Esophagus muscularis mucosa (tissue), 4 donors: Measurements from ENCODE around the gene LMF1. TPM values are rescaled to one million over a fixed set of nuclear protein-coding genes. Genes with fewer than 3 reads are reported as not detected.

Experiments
- DNase-seq: peaks from one replicate; pipeline ENCODE4 v3.0.0-alpha.2; 2017; ENCODE audit errors: extremely low spot score
- H3K27ac ChIP-seq, 4 donors: fragments of 200-600 bp; sonication (generic); replicated peaks in 1 of 4; 1 replicate in 3 of 4; 2 replicates in 1 of 4; pipeline ENCODE4 v1.5.1; 2016 to 2019; ENCODE audit warnings: mild to moderate bottlenecking in 1 of 4
- H3K27me3 ChIP-seq, 4 donors: fragments of 200-600 bp; sonication (generic); one replicate each; pipeline versions ENCODE4 v1.5.1 to v1.6.0; 2016 to 2019
- H3K36me3 ChIP-seq, 4 donors: fragments of 200-600 bp; sonication (generic); one replicate each; pipeline ENCODE4 v1.5.1; 2016 to 2019
- H3K4me1 ChIP-seq, 4 donors: fragments of 200-600 bp; sonication (generic); one replicate each; pipeline ENCODE4 v1.5.1; 2016 to 2019
- H3K4me3 ChIP-seq, 4 donors: fragments of 200-600 bp; sonication (generic); 1 replicate in 2 of 4; 2 replicates in 2 of 4; pipeline ENCODE4 v1.5.1; 2016 to 2019; ENCODE audit warnings: mild to moderate bottlenecking in 4 of 4, moderate library complexity in 1 of 4
- H3K9me3 ChIP-seq, 4 donors: fragments of 200-600 bp; sonication (generic); 1 replicate in 3 of 4; 2 replicates in 1 of 4; pipeline ENCODE4 v1.5.1; 2016 to 2019
- CTCF ChIP-seq, 3 experiments: fragments of 200-600 bp in 2 of 3; fragments of 450-650 bp in 1 of 3; sonication (generic) in 2 of 3; IDR thresholded peaks; one replicate each; pipeline ENCODE4 v1.5.1; 2017 to 2019; ENCODE audit warnings: antibody characterized with exemption in 3 of 3, mild to moderate bottlenecking in 2 of 3, moderate library complexity in 1 of 3
- EP300 ChIP-seq: sonication (generic); formaldehyde crosslinking; IDR thresholded peaks from one replicate; pipeline ENCODE4 v1.6.1; 2017; ENCODE audit warnings: antibody characterized with exemption
- POLR2A ChIP-seq: fragments of 450-650 bp; IDR thresholded peaks from one replicate; pipeline ENCODE4 v1.6.1; 2017; ENCODE audit warnings: antibody characterized with exemption, moderate library complexity, mild to moderate bottlenecking, low read depth
- POLR2AphosphoS5 ChIP-seq, 2 donors: sonication (generic); formaldehyde crosslinking; IDR thresholded peaks; one replicate each; pipeline ENCODE4 v1.6.1; 2017; ENCODE audit warnings: antibody characterized with exemption in 2 of 2
- WGBS: methylation state at CpG from one replicate; pipeline ENCODE4 v1.1.5; 2018; 5-methylcytosine and 5-hydroxymethylcytosine counted together
- intact Hi-C: fragments of 100-400 bp; cut with DNase I; formaldehyde crosslinking; loops from one replicate; pipeline ENCODE4 v1.15.1; 2023
- total RNA-seq, 4 donors: library from RNA; depleted of rRNA; stranded (reverse); fragments of >200 nt; gene quantifications; one replicate each; pipeline versions ENCODE4 v1.1.0 to v1.2.1, GENCODE V29; 2016

Gene LMF1
- total RNA-seq, 4 donors from 2014 or later, result 14.5 to 32.0 (median 23.8) TPM

GRCh38 chr16:921321-921905, 49.4 kb downstream of the LMF1 start:
- Histone ChIP-seq H3K36me3 (peaks cover 0 to 58% (median 17%) of the 10 kb centered on the region in 4 donors), H3K27me3 (no peaks in the 10 kb centered on the region), H3K4me1 (peaks cover 10 to 19% (median 17%) of the 10 kb centered on the region in 4 donors), H3K27ac (peak overlapping the region in 2 of 4 donors; percentile 19 to 57), H3K4me3 (no peak overlapping the region), H3K9me3 (no peaks in the 10 kb centered on the region)
- over 99% methylated on average over 22 of the region's 32 CpGs for WGBS
- no peak for DNase-seq
- no peak for TF ChIP-seq CTCF (IDR thresholded peaks at IDR 0.05)
- TF ChIP-seq POLR2A, result no peak
- no peak for TF ChIP-seq EP300
- TF ChIP-seq POLR2AphosphoS5 (IDR thresholded peaks at IDR 0.05), result no peak
- intact Hi-C loops, result no loop called here

- WGBS, result 72% methylated on average over 18 of the region's 18 CpGs
- no peak for TF ChIP-seq POLR2A
- TF ChIP-seq POLR2AphosphoS5 (IDR thresholded peaks at IDR 0.05), result no peak
- TF ChIP-seq EP300, result no peak
- TF ChIP-seq CTCF (IDR thresholded peaks at IDR 0.05), result no peak
- H3K4me1 ChIP-seq, result peaks cover 10 to 19% (median 17%) of the 10 kb centered on the region in 4 donors
- no peaks in the 10 kb centered on the region for H3K27me3 ChIP-seq
- intact Hi-C loops, result no loop called here
- no peak for DNase-seq
- H3K27ac ChIP-seq, result peak overlapping the region; percentile 37 to 60 (median 56)
- no peaks in the 10 kb centered on the region for H3K9me3 ChIP-seq
- peaks cover 0 to 54% (median 14%) of the 10 kb centered on the region in 4 donors for H3K36me3 ChIP-seq
- no peak overlapping the region for H3K4me3 ChIP-seq
These were observed 50.1 kb downstream of the LMF1 start for GRCh38 chr16:920717-921116.

GRCh38 chr16:920051-920681, 50.6 kb downstream of the LMF1 start:
- Histone ChIP-seq H3K27me3 (no peaks in the 10 kb centered on the region), H3K4me1 (peaks cover 10 to 19% (median 17%) of the 10 kb centered on the region in 4 donors), H3K4me3 (no peak overlapping the region), H3K36me3 (peaks cover 0 to 51% (median 14%) of the 10 kb centered on the region in 4 donors), H3K9me3 (no peaks in the 10 kb centered on the region), H3K27ac (peak overlapping the region; percentile 37 to 60 (median 56))
- DNase-seq, result no peak
- intact Hi-C loops, result no loop called here
- 68% methylated on average over 22 of the region's 23 CpGs for WGBS
- TF ChIP-seq POLR2A (no peak), EP300 (no peak)

GRCh38 chr16:919658-920050, 51.1 kb downstream of the LMF1 start:
- 86% methylated on average over 15 of the region's 15 CpGs for WGBS
- intact Hi-C loops, result no loop called here
- peaks cover 0 to 47% (median 14%) of the 10 kb centered on the region in 4 donors for H3K36me3 ChIP-seq
- DNase-seq, result no peak
- no peak overlapping the region for H3K4me3 ChIP-seq
- H3K27ac ChIP-seq, result peak overlapping the region; percentile 37 to 60 (median 56)
- H3K4me1 ChIP-seq, result peaks cover 10 to 19% (median 17%) of the 10 kb centered on the region in 4 donors
- no peaks in the 10 kb centered on the region for H3K27me3 ChIP-seq
- no peaks in the 10 kb centered on the region for H3K9me3 ChIP-seq
- TF ChIP-seq POLR2A, result no peak
- no peak for TF ChIP-seq CTCF (IDR thresholded peaks at IDR 0.05)
- no peak for TF ChIP-seq EP300
- no peak for TF ChIP-seq POLR2AphosphoS5 (IDR thresholded peaks at IDR 0.05)
